ENCODE data around the gene GP1BA. TPM values are rescaled to one million over a fixed set of nuclear protein-coding genes. Genes with fewer than 3 reads are reported as not detected.
"Not testable (repeated sequence)": the region's sequence is repeated elsewhere in the genome, so short reads cannot be mapped to it uniquely, and the experiment has no call there.

The GP1BA gene
- total RNA-seq, 3 donors from 2014 or later, result 0.21 to 0.49 (median 0.25) TPM

DNA sequence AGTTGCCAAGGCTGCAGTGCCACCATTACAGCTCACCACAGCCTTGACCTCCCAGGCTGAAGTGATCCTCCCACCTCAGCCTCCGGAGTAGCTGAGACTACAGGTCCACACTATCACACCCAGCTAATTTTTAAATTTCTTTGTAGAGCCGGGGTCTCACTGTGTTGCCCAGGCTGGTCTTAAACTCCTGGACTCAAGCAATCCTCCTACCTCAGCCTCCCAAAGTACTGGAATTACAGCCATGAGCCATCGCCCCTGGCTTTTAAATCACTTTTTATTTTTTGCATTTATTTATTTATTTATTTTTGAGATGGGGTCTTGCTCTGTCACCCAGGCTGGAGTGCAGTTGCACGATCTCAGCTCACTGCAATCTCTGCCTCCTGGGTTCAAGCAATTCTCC lies 17.5 kb upstream of the GP1BA start:
- not testable (repeated sequence) for H3K36me3 Mint-ChIP-seq (ENCODE audit: insufficient read depth); H3K27me3 Mint-ChIP-seq (ENCODE audit: low read depth); ATAC-seq; H3K4me1 Mint-ChIP-seq (ENCODE audit: low read depth); DNase-seq; H3K9me3 Mint-ChIP-seq; H3K4me3 Mint-ChIP-seq

GRCh38 chr17:4919511-4920047 lies 12.5 kb upstream of the GP1BA start:
- Mint-ChIP-seq H3K4me1 (ENCODE audit: low read depth) (no peaks in the 10 kb centered on the region), H3K9me3 (no peaks in the 10 kb centered on the region), H3K4me3 (no peak overlapping the region), H3K36me3 (ENCODE audit: insufficient read depth) (no peaks in the 10 kb centered on the region), H3K27me3 (ENCODE audit: low read depth) (no peaks in the 10 kb centered on the region)
- no peak for DNase-seq
- ATAC-seq, result no peak

DNA sequence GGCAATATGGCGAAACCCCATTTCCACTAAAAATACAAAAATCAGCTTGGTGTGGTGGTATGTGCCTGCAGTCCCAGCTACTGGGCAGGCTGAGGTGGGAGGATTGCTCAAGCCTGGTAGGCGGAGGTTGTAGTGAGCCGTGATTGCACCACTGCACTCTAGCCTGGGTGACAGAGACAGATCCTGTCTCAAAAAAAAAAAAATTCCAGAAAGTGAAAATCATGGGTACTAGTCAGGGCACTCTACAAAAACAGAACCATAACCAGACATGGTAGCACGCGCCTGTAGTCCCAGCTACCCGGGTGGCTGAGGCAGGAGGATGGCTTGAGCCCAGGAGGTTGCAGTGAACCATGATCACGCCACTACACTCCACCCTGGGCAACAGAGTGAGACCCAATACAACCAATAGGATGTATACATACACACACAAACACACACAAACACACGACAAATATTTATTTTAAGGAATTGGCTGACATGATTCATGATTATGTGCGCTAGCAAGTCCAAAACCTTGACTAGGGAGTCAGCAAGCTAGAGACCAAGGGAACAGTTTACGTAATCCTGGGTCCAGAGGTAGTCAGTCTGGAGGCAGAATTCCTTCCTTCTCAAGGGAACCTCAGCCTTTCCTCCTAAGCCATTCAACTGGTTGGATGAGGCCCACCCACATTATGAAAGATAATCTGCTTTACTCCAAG lies 11.6 kb upstream of the GP1BA start:
- Mint-ChIP-seq H3K4me1 (ENCODE audit: low read depth) (no peaks in the 10 kb centered on the region), H3K36me3 (ENCODE audit: insufficient read depth) (no peaks in the 10 kb centered on the region), H3K4me3 (no peak overlapping the region), H3K9me3 (no peaks in the 10 kb centered on the region), H3K27me3 (ENCODE audit: low read depth) (no peaks in the 10 kb centered on the region)
- DNase-seq (no peak), ATAC-seq (no peak)

GRCh38 chr17:4921320-4921719 lies 10.8 kb upstream of the GP1BA start:
- Mint-ChIP-seq H3K27me3 (ENCODE audit: low read depth) (no peaks in the 10 kb centered on the region), H3K9me3 (no peaks in the 10 kb centered on the region), H3K4me1 (ENCODE audit: low read depth) (peaks cover under 1% of the 10 kb centered on the region), H3K36me3 (ENCODE audit: insufficient read depth) (peaks cover under 1% of the 10 kb centered on the region), H3K4me3 (no peak overlapping the region)
- ATAC-seq (no peak), DNase-seq (no peak)

GRCh38 chr17:4926577-4927335 lies 5.3 kb upstream of the GP1BA start:
- ATAC-seq; H3K4me1 Mint-ChIP-seq (ENCODE audit: low read depth): not testable (repeated sequence)

GRCh38 chr17:4928881-4929280 lies 3.2 kb upstream of the GP1BA start:
- Mint-ChIP-seq H3K4me3 (no peak overlapping the region), H3K27me3 (ENCODE audit: low read depth) (no peaks in the 10 kb centered on the region), H3K36me3 (ENCODE audit: insufficient read depth) (peaks cover 10% of the 10 kb centered on the region)

More at GRCh38 chr17:4926577-4927335, 5.3 kb upstream of the GP1BA start:
- not testable (repeated sequence) for H3K4me3 Mint-ChIP-seq; H3K9me3 Mint-ChIP-seq; H3K27me3 Mint-ChIP-seq (ENCODE audit: low read depth); DNase-seq
- H3K36me3 Mint-ChIP-seq (ENCODE audit: insufficient read depth), result peaks cover 10% of the 10 kb centered on the region

DNA sequence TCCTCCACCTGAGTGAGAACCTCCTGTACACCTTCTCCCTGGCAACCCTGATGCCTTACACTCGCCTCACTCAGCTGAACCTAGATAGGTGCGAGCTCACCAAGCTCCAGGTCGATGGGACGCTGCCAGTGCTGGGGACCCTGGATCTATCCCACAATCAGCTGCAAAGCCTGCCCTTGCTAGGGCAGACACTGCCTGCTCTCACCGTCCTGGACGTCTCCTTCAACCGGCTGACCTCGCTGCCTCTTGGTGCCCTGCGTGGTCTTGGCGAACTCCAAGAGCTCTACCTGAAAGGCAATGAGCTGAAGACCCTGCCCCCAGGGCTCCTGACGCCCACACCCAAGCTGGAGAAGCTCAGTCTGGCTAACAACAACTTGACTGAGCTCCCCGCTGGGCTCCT lies 679 bp downstream of the GP1BA start:
- Mint-ChIP-seq H3K4me1 (ENCODE audit: low read depth) (peaks cover 25% of the 10 kb centered on the region), H3K36me3 (ENCODE audit: insufficient read depth) (peaks cover 7% of the 10 kb centered on the region), H3K27me3 (ENCODE audit: low read depth) (no peaks in the 10 kb centered on the region), H3K9me3 (no peaks in the 10 kb centered on the region), H3K4me3 (no peak overlapping the region)
- DNase-seq (no peak), ATAC-seq (no peak)

More at GRCh38 chr17:4928881-4929280, 3.2 kb upstream of the GP1BA start:
- DNase-seq, result no peak
- ATAC-seq, result no peak
- H3K9me3 Mint-ChIP-seq, result no peaks in the 10 kb centered on the region
- peaks cover 17% of the 10 kb centered on the region for H3K4me1 Mint-ChIP-seq (ENCODE audit: low read depth)

- no peaks in the 10 kb centered on the region for H3K9me3 Mint-ChIP-seq
- H3K4me3 Mint-ChIP-seq, result no peak overlapping the region
- H3K36me3 Mint-ChIP-seq (ENCODE audit: insufficient read depth), result peaks cover 7% of the 10 kb centered on the region
- no peaks in the 10 kb centered on the region for H3K27me3 Mint-ChIP-seq (ENCODE audit: low read depth)
- peaks cover 31% of the 10 kb centered on the region for H3K4me1 Mint-ChIP-seq (ENCODE audit: low read depth)
- DNase-seq (no peak), ATAC-seq (no peak)
Measured at GRCh38 chr17:4933646-4934045, 1.6 kb downstream of the GP1BA start.

DNA sequence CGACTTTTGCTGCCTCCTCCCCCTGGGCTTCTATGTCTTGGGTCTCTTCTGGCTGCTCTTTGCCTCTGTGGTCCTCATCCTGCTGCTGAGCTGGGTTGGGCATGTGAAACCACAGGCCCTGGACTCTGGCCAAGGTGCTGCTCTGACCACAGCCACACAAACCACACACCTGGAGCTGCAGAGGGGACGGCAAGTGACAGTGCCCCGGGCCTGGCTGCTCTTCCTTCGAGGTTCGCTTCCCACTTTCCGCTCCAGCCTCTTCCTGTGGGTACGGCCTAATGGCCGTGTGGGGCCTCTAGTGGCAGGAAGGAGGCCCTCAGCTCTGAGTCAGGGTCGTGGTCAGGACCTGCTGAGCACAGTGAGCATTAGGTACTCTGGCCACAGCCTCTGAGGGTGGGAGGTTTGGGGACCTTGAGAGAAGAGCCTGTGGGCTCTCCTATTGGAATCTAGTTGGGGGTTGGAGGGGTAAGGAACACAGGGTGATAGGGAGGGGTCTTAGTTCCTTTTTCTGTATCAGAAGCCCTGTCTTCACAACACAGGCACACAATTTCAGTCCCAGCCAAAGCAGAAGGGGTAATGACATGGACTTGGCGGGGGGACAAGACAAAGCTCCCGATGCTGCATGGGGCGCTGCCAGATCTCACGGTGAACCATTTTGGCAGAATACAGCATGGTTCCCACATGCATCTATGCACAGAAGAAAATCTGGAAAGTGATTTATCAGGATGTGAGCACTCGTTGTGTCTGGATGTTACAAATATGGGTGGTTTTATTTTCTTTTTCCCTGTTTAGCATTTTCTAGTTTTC lies 2.3 kb downstream of the GP1BA start:
- H3K4me1 Mint-ChIP-seq (ENCODE audit: low read depth), result peaks cover 38% of the 10 kb centered on the region
- H3K36me3 Mint-ChIP-seq (ENCODE audit: insufficient read depth), result peaks cover 7% of the 10 kb centered on the region
- H3K4me3 Mint-ChIP-seq, result no peak overlapping the region

GRCh38 chr17:4935650-4936049 lies 3.6 kb downstream of the GP1BA start:
- H3K4me1 Mint-ChIP-seq (ENCODE audit: low read depth), result peaks cover 38% of the 10 kb centered on the region
- no peaks in the 10 kb centered on the region for H3K27me3 Mint-ChIP-seq (ENCODE audit: low read depth)
- DNase-seq, result no peak
- no peaks in the 10 kb centered on the region for H3K9me3 Mint-ChIP-seq
- no peak for ATAC-seq
- H3K36me3 Mint-ChIP-seq (ENCODE audit: insufficient read depth), result peaks cover 7% of the 10 kb centered on the region
- no peak overlapping the region for H3K4me3 Mint-ChIP-seq

More for the DNA sequence above, 2.3 kb downstream of the GP1BA start:
- no peaks in the 10 kb centered on the region for H3K9me3 Mint-ChIP-seq
- no peaks in the 10 kb centered on the region for H3K27me3 Mint-ChIP-seq (ENCODE audit: low read depth)
- ATAC-seq (peak in 1 of 2 donors; percentile 20), DNase-seq (no peak)

DNA sequence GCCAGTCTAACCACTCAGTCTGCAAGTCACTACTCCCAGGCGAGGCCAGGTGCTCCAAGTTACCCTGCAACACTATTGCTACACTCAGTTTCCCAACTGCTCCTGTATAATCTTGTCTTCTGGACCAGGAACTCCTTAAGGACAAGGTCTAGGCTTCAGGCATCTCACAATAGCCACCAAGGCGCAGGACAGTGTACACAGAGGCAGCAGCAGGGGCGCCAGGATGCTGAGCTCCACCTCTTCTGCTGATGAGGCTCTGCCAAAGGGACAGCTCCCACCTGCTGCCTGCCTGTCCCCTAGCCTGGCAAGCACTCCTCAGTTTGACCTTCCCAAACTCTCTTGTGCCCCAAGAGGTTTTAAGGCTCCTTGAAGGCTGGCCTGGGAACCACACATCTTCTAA lies 4.4 kb downstream of the GP1BA start:
- Mint-ChIP-seq H3K4me3 (no peak overlapping the region), H3K27me3 (ENCODE audit: low read depth) (no peaks in the 10 kb centered on the region), H3K9me3 (no peaks in the 10 kb centered on the region), H3K36me3 (ENCODE audit: insufficient read depth) (peaks cover 7% of the 10 kb centered on the region), H3K4me1 (ENCODE audit: low read depth) (peaks cover 43% of the 10 kb centered on the region)
- no peak for ATAC-seq
- no peak for DNase-seq

DNA sequence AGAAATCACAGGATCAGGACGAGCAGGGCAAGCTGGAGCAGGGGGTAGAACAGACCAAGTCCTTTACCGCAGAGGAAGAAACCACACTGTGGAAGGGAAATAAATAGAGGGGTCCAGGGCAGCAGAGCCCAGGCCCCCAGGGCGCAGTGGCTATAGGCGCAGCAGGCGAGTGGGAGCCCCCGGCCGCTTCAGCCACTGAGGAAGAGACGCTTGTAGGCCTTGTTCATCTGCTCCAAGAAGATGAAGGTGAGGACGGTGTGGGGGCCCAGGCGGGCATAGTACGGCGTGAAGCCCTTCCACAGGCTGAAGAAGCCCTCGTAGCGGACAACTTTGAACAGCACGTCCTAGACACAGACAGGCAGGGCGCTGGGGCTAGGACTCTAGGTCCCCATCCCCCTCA lies 5.5 kb downstream of the GP1BA start:
- Mint-ChIP-seq H3K9me3 (no peaks in the 10 kb centered on the region), H3K27me3 (ENCODE audit: low read depth) (no peaks in the 10 kb centered on the region), H3K4me1 (ENCODE audit: low read depth) (peaks cover 50% of the 10 kb centered on the region), H3K36me3 (ENCODE audit: insufficient read depth) (peaks cover 13% of the 10 kb centered on the region), H3K4me3 (peak overlapping the region; percentile 95)
- ATAC-seq (no peak), DNase-seq (no peak)

GRCh38 chr17:4938069-4938491 lies 6.0 kb downstream of the GP1BA start:
- peaks cover 14% of the 10 kb centered on the region for H3K36me3 Mint-ChIP-seq (ENCODE audit: insufficient read depth)
- DNase-seq (no peak), ATAC-seq (no peak)
- peak overlapping the region; percentile 95 for H3K4me3 Mint-ChIP-seq
- H3K4me1 Mint-ChIP-seq (ENCODE audit: low read depth), result peaks cover 54% of the 10 kb centered on the region
- H3K27me3 Mint-ChIP-seq (ENCODE audit: low read depth), result no peaks in the 10 kb centered on the region
- no peaks in the 10 kb centered on the region for H3K9me3 Mint-ChIP-seq
